OCI-LY3 (cell line): ENCODE measurements around the gene ANKRD10.

Experiments used
- H2AFZ ChIP-seq: fragments of 200-600, 300-600 bp; shearing (Covaris generic); 2 replicates; pipeline ENCODE4 v1.6.0; 2014; ENCODE audit warnings: antibody characterized with exemption, low read depth, low read length
- H3K27ac ChIP-seq: fragments of 200-600, 300-600 bp; sonication (generic); 2 replicates; pipeline ENCODE4 v1.5.1; 2014; ENCODE audit warnings: mild to moderate bottlenecking, low read length, moderate library complexity, mixed read lengths
- H3K27me3 ChIP-seq: fragments of 200-600, 300-600 bp; sonication (generic); 2 replicates; pipeline ENCODE4 v1.6.1; 2014; ENCODE audit warnings: low read depth, low read length, mixed read lengths
- H3K36me3 ChIP-seq: fragments of 200-600, 300-600 bp; sonication (generic); replicated peaks from 2 replicates; pipeline ENCODE3; 2014; ENCODE audit warnings: low read depth, low read length, mixed read lengths
- H3K4me1 ChIP-seq: fragments of 300-600, 200-600 bp; sonication (generic); 2 replicates; pipeline ENCODE4 v1.6.1; 2014; ENCODE audit warnings: low read length, mixed read lengths
- H3K4me2 ChIP-seq: fragments of 200-600, 300-600 bp; sonication (generic); 2 replicates; pipeline ENCODE4 v1.6.1; 2014; ENCODE audit warnings: low read length, mixed read lengths
- H3K4me3 ChIP-seq: fragments of 300-600, 200-600 bp; sonication (generic); 2 replicates; pipeline ENCODE4 v1.5.1; 2014; ENCODE audit warnings: antibody characterized with exemption, mild to moderate bottlenecking, low read length, moderate library complexity
- H3K79me2 ChIP-seq: fragments of 300-600, 200-600 bp; shearing (Covaris generic); 2 replicates; pipeline ENCODE4 v1.6.1; 2014; ENCODE audit warnings: mild to moderate bottlenecking, low read length, mixed read lengths
- H3K9ac ChIP-seq: fragments of 300-600, 200-600 bp; shearing (Covaris generic); 2 replicates; pipeline ENCODE4 v1.6.0; 2014; ENCODE audit warnings: mild to moderate bottlenecking, low read length, moderate library complexity
- H3K9me3 ChIP-seq: fragments of 200-600, 300-600 bp; shearing (Covaris generic); 2 replicates; pipeline ENCODE4 v1.6.1; 2014; ENCODE audit warnings: low read length, mixed read lengths; ENCODE audit not compliant: insufficient read depth
- H4K20me1 ChIP-seq: fragments of 200-600, 300-600 bp; sonication (generic); 2 replicates; pipeline ENCODE4 v1.6.1; 2016; ENCODE audit warnings: low read length, mixed read lengths; ENCODE audit not compliant: insufficient read depth
- CTCF ChIP-seq: fragments of 200-600, 300-600 bp; sonication (generic); IDR thresholded peaks from 2 replicates; pipeline ENCODE4 v1.5.1; 2014; ENCODE audit warnings: antibody characterized with exemption, low read length, low read depth
- EZH2phosphoT487 ChIP-seq: fragments of 200-600 bp; shearing (Covaris generic); IDR thresholded peaks from 2 replicates; pipeline ENCODE4 v1.6.1; 2018; ENCODE audit warnings: antibody characterized with exemption, mixed run types, low read depth

The ANKRD10 gene

GRCh38 chr13:110938662-110939421 lies 24.0 kb upstream of the ANKRD10 start:
- Histone ChIP-seq H3K79me2 (no peaks in the 10 kb centered on the region), H3K4me1 (peaks cover 42% of the 10 kb centered on the region), H3K4me2 (no peak overlapping the region), H3K4me3 (no peak overlapping the region), H3K36me3 (no peaks in the 10 kb centered on the region), H3K9ac (no peak overlapping the region), H3K27ac (no peak overlapping the region), H3K9me3 (no peaks in the 10 kb centered on the region), H3K27me3 (no peaks in the 10 kb centered on the region), H4K20me1 (no peaks in the 10 kb centered on the region), H2AFZ (no peak overlapping the region)
- TF ChIP-seq CTCF (no peak), EZH2phosphoT487 (no peak)

- no peaks in the 10 kb centered on the region for H4K20me1 ChIP-seq
- H2AFZ ChIP-seq, result 0 out of 2 replicates have a peak overlapping the region, but pooled peaks have one; percentile 10
- H3K9me3 ChIP-seq, result no peaks in the 10 kb centered on the region
- peak overlapping the region; percentile 23; the same call in 1 of the 2 replicates for H3K4me3 ChIP-seq
- H3K27ac ChIP-seq, result 0 out of 2 replicates have a peak overlapping the region, but pooled peaks have one; percentile 4
- no peaks in the 10 kb centered on the region for H3K27me3 ChIP-seq
- no peaks in the 10 kb centered on the region for H3K36me3 ChIP-seq
- TF ChIP-seq CTCF (no peak), EZH2phosphoT487 (no peak)
- peak overlapping the region; percentile 51 for H3K4me2 ChIP-seq
- peaks cover 33% of the 10 kb centered on the region for H3K4me1 ChIP-seq
- no peak overlapping the region; the same call in 1 of the 2 replicates for H3K9ac ChIP-seq
- H3K79me2 ChIP-seq, result no peaks in the 10 kb centered on the region
Observed at GRCh38 chr13:110937511-110938285, 22.8 kb upstream of the ANKRD10 start.

- Histone ChIP-seq H3K79me2 (no peaks in the 10 kb centered on the region), H3K4me2 (no peak overlapping the region)
Observed at GRCh38 chr13:110936519-110936918, 21.6 kb upstream of the ANKRD10 start.

More at GRCh38 chr13:110936519-110936918, 21.6 kb upstream of the ANKRD10 start:
- Histone ChIP-seq H3K4me1 (peaks cover 21% of the 10 kb centered on the region), H3K27ac (no peak overlapping the region), H2AFZ (no peak overlapping the region), H4K20me1 (no peaks in the 10 kb centered on the region), H3K27me3 (no peaks in the 10 kb centered on the region), H3K36me3 (no peaks in the 10 kb centered on the region), H3K4me3 (no peak overlapping the region), H3K9ac (no peak overlapping the region), H3K9me3 (no peaks in the 10 kb centered on the region)
- TF ChIP-seq CTCF, result no peak
- TF ChIP-seq EZH2phosphoT487, result no peak
